Measurements from ENCODE around the gene ITIH5.

Gene ITIH5

GRCh38 chr10:7513936-7514335, 152.8 kb downstream of the ITIH5 start:
- no peak for DNase-seq

- no peak for DNase-seq
Measured at GRCh38 chr10:7513455-7513854, 153.3 kb downstream of the ITIH5 start.

GRCh38 chr10:7512487-7512886, 154.3 kb downstream of the ITIH5 start:
- no peak for DNase-seq

GRCh38 chr10:7511612-7512011, 155.2 kb downstream of the ITIH5 start:
- no peak for DNase-seq
